NT2/D1 (cell line): ENCODE data around the gene PRKN.

Experiments used
- SUZ12 ChIP-seq: IDR thresholded peaks from 2 replicates; pipeline ENCODE4 v1.6.1; 2011; ENCODE audit not compliant: insufficient read length, insufficient read depth; ENCODE audit errors: extremely low read depth
- YY1 ChIP-seq: IDR thresholded peaks from 2 replicates; pipeline ENCODE4 v1.6.1; 2011; ENCODE audit not compliant: insufficient read length, insufficient read depth

DNA sequence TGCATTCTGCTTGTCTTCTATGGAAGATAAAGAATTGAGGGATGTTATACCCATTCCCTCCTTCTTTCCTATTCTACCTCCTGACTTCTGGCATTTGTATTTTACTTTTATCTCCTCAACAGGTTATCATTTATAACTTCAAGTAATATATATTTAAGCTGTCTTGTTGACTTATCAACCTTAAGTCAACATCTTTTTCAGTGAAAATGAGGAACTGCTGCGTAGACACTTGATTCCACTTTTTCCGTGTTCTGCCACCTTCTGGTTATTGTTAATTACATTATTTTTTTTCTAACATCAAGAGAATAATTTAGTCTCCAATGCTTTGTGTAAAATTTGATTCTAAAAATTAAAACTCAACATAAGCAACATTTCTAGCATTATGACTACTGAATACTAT, 107.5 kb downstream of the PRKN start:
- TF ChIP-seq SUZ12 (no peak), YY1 (no peak)
